NCI-H82 (cell line): ENCODE measurements around the gene MAP4K2.

Experiments used
- DNase-seq: peaks from one replicate; lab custom pipeline; 2025; lab: John Stamatoyannopoulos, UW

The MAP4K2 gene

GRCh38 chr11:64791781-64792291 lies 11.2 kb downstream of the MAP4K2 start:
- DNase-seq: no peak

- DNase-seq: no peak
These were observed 12.6 kb downstream of the MAP4K2 start for GRCh38 chr11:64790205-64791095.

- no peak for DNase-seq
These were observed 13.4 kb downstream of the MAP4K2 start for GRCh38 chr11:64789331-64790204.

- DNase-seq: no peak
These were observed 14.4 kb downstream of the MAP4K2 start for GRCh38 chr11:64788321-64789215.

DNA sequence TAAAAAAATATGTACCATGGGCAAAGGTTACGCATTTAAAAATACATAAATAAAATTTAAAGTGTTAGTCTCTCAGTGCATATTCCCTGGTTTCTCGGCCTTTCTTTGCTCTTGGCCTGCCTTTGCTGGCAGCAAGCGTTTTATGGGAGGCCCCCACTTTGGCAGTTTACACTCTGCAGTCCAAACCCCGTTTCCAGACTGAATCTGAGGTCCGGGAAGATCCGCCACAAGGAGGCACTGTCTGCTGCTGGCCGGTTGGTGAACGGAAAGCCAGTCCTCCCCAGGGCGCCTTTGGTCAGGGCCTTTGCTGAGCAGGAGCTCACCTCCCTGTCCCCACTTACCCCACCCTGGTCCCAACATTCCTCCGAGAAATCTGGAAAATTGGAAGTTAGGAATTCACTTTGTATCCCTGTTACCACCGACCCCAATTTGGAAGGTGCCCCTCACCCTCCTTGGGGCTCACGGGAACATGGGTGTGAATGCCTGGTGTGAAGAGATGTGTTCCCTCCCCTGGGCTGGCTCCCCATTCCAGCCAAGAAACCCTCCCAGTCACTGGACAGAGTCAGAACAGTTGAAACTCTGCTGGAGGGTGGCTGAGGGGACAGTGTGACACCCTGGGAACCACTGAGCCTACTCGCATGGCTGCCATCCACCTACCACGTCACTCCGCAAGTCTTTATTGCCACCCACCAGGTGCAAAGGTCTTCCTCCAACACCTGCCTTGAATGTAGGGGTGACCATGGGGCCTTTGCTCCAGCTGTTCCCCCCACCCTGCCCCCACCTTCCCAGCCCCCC lies 15.3 kb downstream of the MAP4K2 start:
- peak; percentile 55 for DNase-seq

- no peak for DNase-seq
These were observed 16.7 kb downstream of the MAP4K2 start for GRCh38 chr11:64786308-64786707.

DNA sequence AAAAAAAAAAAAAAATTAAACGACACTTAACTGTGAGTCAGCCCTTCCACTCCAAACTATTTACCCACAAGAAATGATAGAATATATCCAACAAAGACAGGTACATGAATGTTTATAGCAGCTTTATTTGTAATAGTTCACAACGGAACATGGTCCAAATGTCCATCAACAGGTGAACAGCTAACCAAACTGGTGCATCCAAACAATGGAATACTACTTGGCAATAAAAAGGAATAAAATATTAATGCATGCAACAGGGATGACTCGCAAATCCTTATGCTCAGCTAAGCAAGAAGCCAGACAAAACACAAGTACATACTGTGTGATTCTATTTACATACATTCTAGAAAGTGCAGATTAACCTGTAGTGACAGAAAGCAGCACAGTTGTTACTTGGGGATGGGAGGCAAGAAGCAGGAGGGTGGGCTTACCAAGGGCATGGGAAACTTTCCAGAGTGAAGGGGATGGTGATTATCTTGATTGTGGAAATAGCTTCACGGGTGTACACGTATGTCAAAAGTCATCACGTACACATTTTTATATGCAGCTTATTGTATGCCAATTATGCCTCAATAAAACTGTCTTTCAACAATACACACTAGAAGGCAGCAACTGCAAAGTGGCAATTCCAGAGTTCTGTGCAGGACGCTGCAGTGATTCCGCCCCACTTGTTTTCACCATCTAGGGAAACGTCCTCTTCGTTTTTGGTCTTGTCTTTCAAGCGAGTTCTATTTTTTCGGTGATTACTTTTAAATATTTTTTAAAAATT lies 18.0 kb downstream of the MAP4K2 start:
- DNase-seq: no peak

- peak; percentile 100 for DNase-seq
These were observed 24.3 kb downstream of the MAP4K2 start, which contains the start of gene SF1 for GRCh38 chr11:64778473-64779298. Gene SF1 (minus strand): TSS chr11:64778542. CDS start chr11:64778392, 150 bp downstream.

DNA sequence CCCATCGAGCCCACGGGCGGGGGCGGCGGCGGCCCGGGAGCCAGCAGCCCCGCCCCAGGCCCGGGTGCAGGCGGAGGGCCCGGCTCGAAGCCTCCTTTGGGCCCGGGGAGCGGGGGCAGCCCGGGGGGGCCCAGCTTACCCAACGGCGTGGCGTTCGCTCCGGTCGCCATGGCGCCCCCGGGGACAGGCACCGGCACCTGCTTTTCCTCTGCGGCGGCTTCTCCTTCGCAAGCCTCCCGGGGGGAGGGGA lies 24.9 kb downstream of the MAP4K2 start:
- DNase-seq: no peak

- DNase-seq: peak; percentile 81
These were observed 25.4 kb downstream of the MAP4K2 start for GRCh38 chr11:64777449-64778222.

- DNase-seq: no peak
These were observed 26.1 kb downstream of the MAP4K2 start for GRCh38 chr11:64776875-64777274.

DNA sequence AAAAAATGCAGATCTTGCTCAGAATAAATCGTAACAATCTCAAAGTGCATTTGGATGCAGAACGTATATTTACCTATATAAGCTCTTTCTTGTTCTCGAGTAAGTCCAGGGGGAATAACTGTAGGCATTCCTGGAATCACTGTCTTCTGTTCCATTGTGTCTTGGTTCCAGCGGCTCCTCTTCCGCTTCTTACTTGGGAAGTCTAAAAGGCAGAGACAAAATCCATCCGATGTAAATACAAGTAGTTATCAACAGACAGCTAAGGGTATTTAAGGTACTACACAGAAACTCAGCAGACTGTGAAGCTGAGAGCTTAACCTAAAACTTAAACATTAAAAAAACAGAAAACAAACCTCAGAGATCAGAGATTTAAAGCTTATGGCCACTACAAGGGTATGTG lies 26.6 kb downstream of the MAP4K2 start:
- no peak for DNase-seq

DNA sequence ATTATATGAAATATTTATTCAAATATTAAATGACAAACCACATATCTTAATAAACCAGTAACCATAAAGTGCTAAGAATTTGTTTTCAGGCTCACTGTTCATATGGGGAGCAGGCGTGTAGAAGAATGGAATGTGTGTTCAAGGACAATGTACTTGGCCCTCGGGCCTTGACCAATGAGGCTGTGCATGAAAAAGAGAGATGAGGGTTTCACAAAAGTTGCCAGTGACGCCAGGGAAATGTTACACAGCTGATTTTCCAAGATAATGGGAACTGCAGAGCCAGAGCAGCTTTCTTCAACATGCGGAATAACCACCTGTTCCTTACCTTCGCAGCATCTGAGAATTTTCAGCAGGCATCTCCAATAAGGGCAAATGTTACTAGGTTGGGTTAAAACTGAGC lies 28.9 kb downstream of the MAP4K2 start:
- DNase-seq: no peak

DNA sequence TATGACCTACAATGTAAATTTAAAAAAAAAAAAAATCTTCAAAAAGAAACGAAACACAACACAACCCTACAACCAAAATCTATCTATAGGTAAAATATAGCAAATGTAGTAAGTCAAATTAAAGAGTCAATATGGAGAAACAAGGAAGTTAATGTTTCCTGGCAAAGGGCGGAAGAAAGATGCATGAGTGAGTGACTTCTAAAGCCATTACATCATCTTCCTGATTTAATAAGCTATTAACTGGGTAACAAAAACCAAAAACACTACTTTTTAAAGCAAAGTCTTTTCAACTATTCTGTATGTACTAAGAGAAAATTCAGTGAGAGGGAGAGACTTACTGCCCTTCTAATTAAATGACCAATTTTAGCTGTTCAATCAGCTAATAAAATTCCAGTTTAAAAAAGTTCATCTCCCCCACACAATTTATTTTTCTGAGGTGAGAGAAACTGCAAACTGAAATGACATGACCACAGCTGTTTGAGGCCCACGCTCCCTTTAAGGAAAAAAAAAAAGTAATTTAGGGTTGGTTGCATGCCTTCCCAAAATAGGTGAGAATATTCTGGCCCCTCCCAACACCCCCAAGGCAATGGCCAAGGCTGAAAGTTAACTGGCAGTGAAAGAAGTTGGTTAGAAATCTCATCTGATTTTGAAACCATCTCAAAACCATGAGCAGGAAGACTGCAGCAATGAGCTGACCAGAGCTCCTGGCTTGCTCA lies 30.6 kb downstream of the MAP4K2 start:
- DNase-seq: no peak

GRCh38 chr11:64771861-64772260 lies 31.2 kb downstream of the MAP4K2 start:
- no peak for DNase-seq

- DNase-seq: no peak
These were observed 32.9 kb downstream of the MAP4K2 start for GRCh38 chr11:64770120-64770519.

- DNase-seq: no peak
These were observed 33.7 kb downstream of the MAP4K2 start for GRCh38 chr11:64769283-64769682.

DNA sequence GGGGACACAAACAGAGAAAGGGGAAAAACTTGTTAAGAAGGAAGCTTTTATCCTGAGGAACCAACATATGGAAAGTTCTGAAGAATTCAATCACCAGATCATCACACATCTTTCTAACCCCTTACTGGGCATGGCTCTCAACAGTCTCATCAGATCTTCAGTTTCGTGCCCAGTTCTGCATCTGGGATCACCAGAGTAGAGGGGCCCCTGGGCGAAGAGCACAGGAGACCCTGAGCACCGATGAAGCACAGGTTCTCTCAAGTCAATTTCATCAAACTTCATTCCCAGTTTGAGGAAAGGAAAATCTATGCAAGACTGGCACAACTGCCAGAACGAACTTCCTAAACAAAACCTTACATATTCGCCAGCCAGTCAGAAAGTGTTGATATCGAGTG lies 34.7 kb downstream of the MAP4K2 start:
- DNase-seq: no peak
